Measurements from ENCODE around the gene DTWD2.
"Not testable (repeated sequence)": the region's sequence is repeated elsewhere in the genome, so short reads cannot be mapped to it uniquely, and the experiment has no call there.

The DTWD2 gene

GRCh38 chr5:118963169-118963568, 25.2 kb downstream of the DTWD2 start:
- TF ChIP-seq CTCF (conservative IDR thresholded peaks at IDR 0.05) (no peak), ZFX (IDR thresholded peaks at IDR 0.05) (no peak)

GRCh38 chr5:118960557-118960956, 27.8 kb downstream of the DTWD2 start:
- TF ChIP-seq CTCF (conservative IDR thresholded peaks at IDR 0.05) (no peak), ZFX (IDR thresholded peaks at IDR 0.05) (no peak)
- no peak overlapping the region for H3K27ac ChIP-seq

More at GRCh38 chr5:118963169-118963568, 25.2 kb downstream of the DTWD2 start:
- no peak overlapping the region for H3K27ac ChIP-seq

- no peak for TF ChIP-seq ZFX (IDR thresholded peaks at IDR 0.05)
- peak; percentile 75 for TF ChIP-seq CTCF (conservative IDR thresholded peaks at IDR 0.05)
- no peak overlapping the region for H3K27ac ChIP-seq
Observed at GRCh38 chr5:118956727-118957126, 31.6 kb downstream of the DTWD2 start.

- H3K27ac ChIP-seq: no peak overlapping the region
- TF ChIP-seq CTCF (conservative IDR thresholded peaks at IDR 0.05): no peak
- no peak for TF ChIP-seq ZFX (IDR thresholded peaks at IDR 0.05)
Observed at GRCh38 chr5:118953652-118954005, 34.7 kb downstream of the DTWD2 start.

- TF ChIP-seq CTCF (conservative IDR thresholded peaks at IDR 0.05) (no peak), ZFX (IDR thresholded peaks at IDR 0.05) (no peak)
- no peak overlapping the region for H3K27ac ChIP-seq
Observed at GRCh38 chr5:118952992-118953651, 35.2 kb downstream of the DTWD2 start.

- H3K27ac ChIP-seq: not testable (repeated sequence)
Observed at GRCh38 chr5:118952306-118952705, 36.0 kb downstream of the DTWD2 start.

- H3K27ac ChIP-seq: not testable (repeated sequence)
Observed at GRCh38 chr5:118950354-118950753, 38.0 kb downstream of the DTWD2 start.

- TF ChIP-seq CTCF (conservative IDR thresholded peaks at IDR 0.05) (no peak), ZFX (IDR thresholded peaks at IDR 0.05) (no peak)
- H3K27ac ChIP-seq: no peak overlapping the region
Observed at GRCh38 chr5:118946138-118946800, 42.1 kb downstream of the DTWD2 start.
